HFFc6 (cell line): ENCODE measurements around the gene TJP1. TPM values are rescaled to one million over a fixed set of nuclear protein-coding genes. Genes with fewer than 3 reads are reported as not detected.

Experiments
- DNase-seq: peaks from one replicate; pipeline ENCODE4 v3.0.0-alpha.2; 2018
- H3K27ac Mint-ChIP-seq: 2 replicates; pipeline ENCODE4 v1.8.0; 2020; ENCODE audit warnings: mild to moderate bottlenecking, mixed read lengths
- H3K27me3 Mint-ChIP-seq: 2 replicates; pipeline ENCODE4 v1.8.0; 2021; ENCODE audit warnings: mild to moderate bottlenecking, moderate library complexity, mixed read lengths; ENCODE audit not compliant: insufficient read depth
- H3K36me3 Mint-ChIP-seq: 2 replicates; pipeline ENCODE4 v1.8.0; 2021; ENCODE audit warnings: low read depth, mixed read lengths
- H3K4me1 Mint-ChIP-seq: 2 replicates; pipeline ENCODE4 v1.8.0; 2020; ENCODE audit warnings: low read depth, mixed read lengths
- H3K4me3 Mint-ChIP-seq: 2 replicates; pipeline ENCODE4 v1.8.0; 2020; ENCODE audit warnings: mild to moderate bottlenecking, moderate library complexity, mixed read lengths
- H3K9me3 Mint-ChIP-seq: 2 replicates; pipeline ENCODE4 v1.8.0; 2020; ENCODE audit warnings: mild to moderate bottlenecking, mixed read lengths
- CTCF ChIP-seq: fragments of 200-600 bp; sonication (generic); IDR thresholded peaks from 2 replicates; pipeline ENCODE4 v1.5.0; 2021; ENCODE audit warnings: antibody characterized with exemption, mild to moderate bottlenecking
- total RNA-seq, 6 experiments: library from RNA; stranded (reverse); fragmentation: NEBNext Ultra II Directional; extraction: Animal tissue kit (Norgen Biotek cat#: 25700); gene quantifications; 2 replicates in 1 of 6; 3 replicates in 5 of 6; pipeline ENCODE4 v1.2.3, GENCODE V29; 2021

TJP1 gene
- total RNA-seq, 6 experiments from 2014 or later: 60.1 to 76.3 (median 70.4) TPM

- Mint-ChIP-seq H3K4me1 (peaks cover 51% of the 10 kb centered on the region), H3K9me3 (peaks cover 7% of the 10 kb centered on the region; the same call in 1 of the 2 replicates), H3K4me3 (no peak overlapping the region; the same call in 1 of the 2 replicates), H3K36me3 (peaks cover 9% of the 10 kb centered on the region; the same call in 1 of the 2 replicates), H3K27me3 (peaks cover 2% of the 10 kb centered on the region; the same call in 1 of the 2 replicates), H3K27ac (no peak overlapping the region)
- no peak for TF ChIP-seq CTCF
- DNase-seq: no peak
These were observed 133.6 kb downstream of the TJP1 start for GRCh38 chr15:29688506-29689286.

- H3K27me3 Mint-ChIP-seq: peaks cover 2% of the 10 kb centered on the region; the same call in 1 of the 2 replicates
- no peak overlapping the region for H3K27ac Mint-ChIP-seq
- DNase-seq: no peak
- peaks cover 47% of the 10 kb centered on the region for H3K4me1 Mint-ChIP-seq
- H3K36me3 Mint-ChIP-seq: peaks cover 9% of the 10 kb centered on the region; the same call in 1 of the 2 replicates
- TF ChIP-seq CTCF: no peak
- no peak overlapping the region for H3K4me3 Mint-ChIP-seq
- peaks cover 7% of the 10 kb centered on the region; the same call in 1 of the 2 replicates for H3K9me3 Mint-ChIP-seq
These were observed 134.2 kb downstream of the TJP1 start for GRCh38 chr15:29687939-29688505.

- Mint-ChIP-seq H3K27me3 (peaks cover 2% of the 10 kb centered on the region; the same call in 1 of the 2 replicates), H3K9me3 (peaks cover 7% of the 10 kb centered on the region; the same call in 1 of the 2 replicates), H3K4me1 (peaks cover 46% of the 10 kb centered on the region), H3K27ac (no peak overlapping the region), H3K4me3 (no peak overlapping the region), H3K36me3 (peaks cover 9% of the 10 kb centered on the region; the same call in 1 of the 2 replicates)
- no peak for TF ChIP-seq CTCF
- DNase-seq: no peak
These were observed 135.0 kb downstream of the TJP1 start for GRCh38 chr15:29687204-29687815.

- TF ChIP-seq CTCF: no peak
- H3K27ac Mint-ChIP-seq: 0 out of 2 replicates have a peak overlapping the region, but pooled peaks have one; percentile 75
- peaks cover 7% of the 10 kb centered on the region; the same call in 1 of the 2 replicates for H3K9me3 Mint-ChIP-seq
- H3K4me3 Mint-ChIP-seq: no peak overlapping the region
- peaks cover 41% of the 10 kb centered on the region for H3K4me1 Mint-ChIP-seq
- peaks cover 2% of the 10 kb centered on the region; the same call in 1 of the 2 replicates for H3K27me3 Mint-ChIP-seq
- H3K36me3 Mint-ChIP-seq: peaks cover 9% of the 10 kb centered on the region; the same call in 1 of the 2 replicates
- no peak for DNase-seq
These were observed 135.6 kb downstream of the TJP1 start for GRCh38 chr15:29686445-29687203.

GRCh38 chr15:29686079-29686425 is 136.2 kb downstream of the TJP1 start:
- Mint-ChIP-seq H3K27me3 (peaks cover 2% of the 10 kb centered on the region; the same call in 1 of the 2 replicates), H3K4me3 (no peak overlapping the region), H3K9me3 (peaks cover 7% of the 10 kb centered on the region; the same call in 1 of the 2 replicates), H3K36me3 (peaks cover 9% of the 10 kb centered on the region; the same call in 1 of the 2 replicates), H3K4me1 (peaks cover 36% of the 10 kb centered on the region), H3K27ac (peak overlapping the region; percentile 75)
- no peak for DNase-seq
- TF ChIP-seq CTCF: no peak
